ENCODE results near the gene NACA2.

GRCh38 chr17:61627125-61627524, 36.1 kb upstream of the NACA2 start:
- TF ChIP-seq CTCF (IDR thresholded peaks at IDR 0.05): no peak
- no peak for TF ChIP-seq ZFX (IDR thresholded peaks at IDR 0.05; ENCODE audit: borderline replicate concordance)
